NB4 (cell line): ENCODE data around the gene CFD.

Experiments used
- CTCF ChIP-seq: IDR thresholded peaks from one replicate; pipeline ENCODE4 v1.5.1; 2012; ENCODE audit warnings: low read depth, low read length
- POLR2A ChIP-seq: IDR thresholded peaks from 2 replicates; pipeline ENCODE4 v1.6.1; 2011; ENCODE audit warnings: mild to moderate bottlenecking; ENCODE audit not compliant: insufficient read length; ENCODE audit errors: extremely low read depth
- TF ChIP-seq, protein P1 (sequence below): IDR thresholded peaks from 2 replicates; pipeline ENCODE4 v1.6.1; 2011; ENCODE audit warnings: low read depth, low read length

GRCh38 chr19:876780-877314 lies 17.4 kb downstream of the CFD start:
- TF ChIP-seq CTCF (no peak), POLR2A (no peak)
- TF ChIP-seq, protein P1, sequence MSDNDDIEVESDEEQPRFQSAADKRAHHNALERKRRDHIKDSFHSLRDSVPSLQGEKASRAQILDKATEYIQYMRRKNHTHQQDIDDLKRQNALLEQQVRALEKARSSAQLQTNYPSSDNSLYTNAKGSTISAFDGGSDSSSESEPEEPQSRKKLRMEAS: no peak
